Measurements from ENCODE around the gene WDR45B.

GRCh38 chr17:82619641-82620040, 28.6 kb downstream of the WDR45B start:
- TF ChIP-seq POLR2A (IDR thresholded peaks at IDR 0.05; ENCODE audit: low read depth, low read length) (no peak), POLR2AphosphoS5 (IDR thresholded peaks at IDR 0.05; ENCODE audit: insufficient read depth, low read depth, low read length) (no peak), EZH2 (IDR thresholded peaks at IDR 0.05; ENCODE audit: borderline replicate concordance, low read depth, low read length, severe bottlenecking) (no peak)
- TF ChIP-seq, protein P1, sequence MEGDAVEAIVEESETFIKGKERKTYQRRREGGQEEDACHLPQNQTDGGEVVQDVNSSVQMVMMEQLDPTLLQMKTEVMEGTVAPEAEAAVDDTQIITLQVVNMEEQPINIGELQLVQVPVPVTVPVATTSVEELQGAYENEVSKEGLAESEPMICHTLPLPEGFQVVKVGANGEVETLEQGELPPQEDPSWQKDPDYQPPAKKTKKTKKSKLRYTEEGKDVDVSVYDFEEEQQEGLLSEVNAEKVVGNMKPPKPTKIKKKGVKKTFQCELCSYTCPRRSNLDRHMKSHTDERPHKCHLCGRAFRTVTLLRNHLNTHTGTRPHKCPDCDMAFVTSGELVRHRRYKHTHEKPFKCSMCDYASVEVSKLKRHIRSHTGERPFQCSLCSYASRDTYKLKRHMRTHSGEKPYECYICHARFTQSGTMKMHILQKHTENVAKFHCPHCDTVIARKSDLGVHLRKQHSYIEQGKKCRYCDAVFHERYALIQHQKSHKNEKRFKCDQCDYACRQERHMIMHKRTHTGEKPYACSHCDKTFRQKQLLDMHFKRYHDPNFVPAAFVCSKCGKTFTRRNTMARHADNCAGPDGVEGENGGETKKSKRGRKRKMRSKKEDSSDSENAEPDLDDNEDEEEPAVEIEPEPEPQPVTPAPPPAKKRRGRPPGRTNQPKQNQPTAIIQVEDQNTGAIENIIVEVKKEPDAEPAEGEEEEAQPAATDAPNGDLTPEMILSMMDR (IDR thresholded peaks at IDR 0.05; ENCODE audit: extremely low read depth in 1 of 2, insufficient read depth in 1 of 2, low read depth in 1 of 2, low read length in 2 of 2): no peak
